Erythroblast (primary cell): Measurements from ENCODE around the gene PUM1.

ENCODE experiments used
- GATA1 ChIP-seq: IDR thresholded peaks from 2 replicates; pipeline ENCODE4 v1.6.1; 2011; ENCODE audit warnings: low read depth, mild to moderate bottlenecking, control low read depth, low read length, moderate library complexity
- POLR2A ChIP-seq: IDR thresholded peaks from 2 replicates; pipeline ENCODE4 v1.6.1; 2011; ENCODE audit warnings: mild to moderate bottlenecking, low read length

DNA sequence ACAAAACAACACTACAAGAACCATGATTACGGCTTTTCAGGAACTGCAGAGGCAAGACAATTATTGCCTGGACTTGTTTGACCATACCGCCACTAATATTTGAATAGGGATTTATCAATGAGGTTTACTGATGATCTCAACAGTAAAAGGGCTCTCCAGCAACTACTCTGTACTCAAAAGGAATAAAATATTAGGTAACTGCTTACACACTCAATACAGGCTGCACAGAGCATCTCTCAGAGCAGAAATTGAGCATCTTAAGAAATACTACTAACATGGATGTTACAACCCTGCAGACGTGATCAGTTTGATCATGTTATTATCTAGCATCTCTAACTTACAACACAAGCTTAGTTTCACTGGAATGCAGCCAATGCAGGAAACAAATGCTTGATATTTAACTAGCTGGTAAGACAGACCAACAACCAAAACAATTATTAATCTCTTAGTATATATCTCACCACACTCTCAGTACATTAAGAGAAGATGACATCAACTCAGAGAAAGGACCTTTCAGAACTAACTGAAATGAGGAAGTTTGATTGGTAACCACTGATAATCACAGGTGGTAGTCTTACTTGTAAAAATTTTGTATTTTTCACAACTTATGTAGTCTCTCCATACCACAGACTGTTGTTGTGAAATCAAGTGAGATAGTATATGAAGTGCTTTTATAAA lies 52.2 kb downstream of the PUM1 start:
- TF ChIP-seq POLR2A (no peak), GATA1 (no peak)
